Erythroblast (primary cell): Measurements from ENCODE around the gene BCO2.

Source experiments
- GATA1 ChIP-seq: IDR thresholded peaks from 2 replicates; pipeline ENCODE4 v1.6.1; 2011; ENCODE audit warnings: low read depth, mild to moderate bottlenecking, control low read depth, low read length, moderate library complexity
- POLR2A ChIP-seq: IDR thresholded peaks from 2 replicates; pipeline ENCODE4 v1.6.1; 2011; ENCODE audit warnings: mild to moderate bottlenecking, low read length

GRCh38 chr11:112186304-112186703 is 11.0 kb downstream of the BCO2 start:
- TF ChIP-seq POLR2A = no peak
- TF ChIP-seq GATA1 = no peak
